Measurements from ENCODE around the gene VAV1. TPM values are rescaled to one million over a fixed set of nuclear protein-coding genes. Genes with fewer than 3 reads are reported as not detected.
A peak's percentile ranks its signal among the peaks of the same experiment; 100 is the strongest.

The VAV1 gene
- total and polyA plus RNA-seq, 2 of the 13 experiments (the other 11 are each of a cell fraction or from before 2014, with no cell fraction given), result not detected

GRCh38 chr19:6753178-6754031, 19.1 kb upstream of the VAV1 start (continued):
- peak; percentile 95 for TF ChIP-seq ZNF800 (CRISPR knock-in tag; IDR thresholded peaks at IDR 0.05)
- TF ChIP-seq ZNF614 (CRISPR knock-in tag; IDR thresholded peaks at IDR 0.05; ENCODE audit: borderline replicate concordance), result peak; percentile 87; the same call in 1 of the 2 replicates
- 0 out of 2 replicates have a peak, but pooled peaks have one; percentile 23 for TF ChIP-seq ZBTB25 (CRISPR knock-in tag; IDR thresholded peaks at IDR 0.05)
- peak; percentile 92; the same call in 1 of the 2 replicates for TF ChIP-seq NRL (CRISPR knock-in tag; IDR thresholded peaks at IDR 0.05; ENCODE audit: borderline replicate concordance)
- no peak for TF ChIP-seq ZNF576 (CRISPR knock-in tag; IDR thresholded peaks at IDR 0.05)
- no peak for TF ChIP-seq ZNF17 (CRISPR knock-in tag; IDR thresholded peaks at IDR 0.05)
- peak; percentile 85 for TF ChIP-seq THAP11 (CRISPR knock-in tag; IDR thresholded peaks at IDR 0.05)
- TF ChIP-seq RFXANK (CRISPR knock-in tag; IDR thresholded peaks at IDR 0.05), result 0 out of 2 replicates have a peak, but pooled peaks have one; percentile 66
- no peak for TF ChIP-seq FOXP1 (IDR thresholded peaks at IDR 0.05)
- TF ChIP-seq FOXP1 (CRISPR knock-in tag; IDR thresholded peaks at IDR 0.05), result peak; percentile 46
- TF ChIP-seq ZNF414 (CRISPR knock-in tag; IDR thresholded peaks at IDR 0.05), result 0 out of 2 replicates have a peak, but pooled peaks have one; percentile 20
- 0 out of 2 replicates have a peak, but pooled peaks have one; percentile 19 for TF ChIP-seq FLYWCH1 (CRISPR knock-in tag; IDR thresholded peaks at IDR 0.05)
- TF ChIP-seq ZNF609 (CRISPR knock-in tag; IDR thresholded peaks at IDR 0.05; ENCODE audit: borderline replicate concordance), result peak; percentile 81; the same call in 1 of the 2 replicates
- no peak for TF ChIP-seq ZNF772 (CRISPR knock-in tag; IDR thresholded peaks at IDR 0.05)
- peak; percentile 88 for TF ChIP-seq ZHX1 (CRISPR knock-in tag; IDR thresholded peaks at IDR 0.05; ENCODE audit: low read depth)
- 0 out of 2 replicates have a peak, but pooled peaks have one; percentile 33 for TF ChIP-seq ZNF563 (CRISPR knock-in tag; IDR thresholded peaks at IDR 0.05)
- peak; percentile 69 for TF ChIP-seq ZNF558 (CRISPR knock-in tag; IDR thresholded peaks at IDR 0.05; ENCODE audit: borderline replicate concordance)
